HG03280 (cell line): ENCODE measurements around the gene CBLB.
"Not testable (repeated sequence)": the region's sequence is repeated elsewhere in the genome, so short reads cannot be mapped to it uniquely, and the experiment has no call there.

ENCODE experiments used
- ATAC-seq: cut with Tn5 transposase; IDR thresholded peaks from one replicate; pipeline ENCODE4 v1.9.1; 2021; ENCODE audit warnings: mild to moderate bottlenecking, moderate library complexity; ENCODE audit not compliant: unreplicated experiment

CBLB gene

DNA sequence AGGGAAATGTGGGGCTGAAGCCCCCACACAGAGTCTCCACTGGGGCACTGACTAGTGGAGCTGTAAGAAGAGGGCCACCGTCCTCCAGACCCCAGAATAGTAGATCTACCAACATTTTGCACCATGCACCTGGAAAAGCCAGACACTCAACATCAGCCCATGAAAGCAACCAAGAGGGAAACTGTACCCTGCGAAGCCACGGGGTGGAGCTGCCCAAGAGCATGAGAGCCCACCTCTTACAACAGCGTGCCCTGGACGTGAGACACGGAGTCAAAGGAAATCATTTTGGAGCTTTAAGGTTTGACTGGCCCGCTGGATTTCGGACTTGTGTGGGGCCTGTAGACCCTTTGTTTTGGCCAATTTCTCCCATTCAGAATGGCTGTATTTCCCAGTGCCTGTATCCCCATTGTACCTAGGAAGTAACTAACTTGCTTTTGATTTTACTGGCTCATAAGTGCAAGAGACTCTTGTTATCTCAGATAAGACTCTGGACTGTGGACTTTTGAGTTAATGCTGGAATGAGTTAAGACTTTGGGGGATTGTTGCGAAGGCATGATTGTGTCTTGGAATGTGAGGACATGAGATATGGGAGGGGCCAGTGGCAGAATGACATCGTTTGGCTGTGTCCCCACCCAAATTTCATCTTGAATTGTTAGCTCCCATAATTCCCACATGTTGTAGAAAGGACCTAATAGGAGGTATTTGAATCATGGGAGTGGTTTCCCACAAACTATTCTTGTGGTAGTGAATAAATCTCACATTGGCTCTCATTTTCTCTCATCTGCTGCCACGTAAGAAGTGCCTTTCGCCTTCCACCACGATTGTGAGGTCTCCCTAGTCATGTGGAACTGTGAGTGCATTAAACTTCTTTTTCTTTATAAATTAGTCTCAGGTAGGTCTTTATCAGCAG lies 105.8 kb downstream of the CBLB start:
- no peak for ATAC-seq

GRCh38 chr3:105762214-105762613 lies 106.6 kb downstream of the CBLB start:
- ATAC-seq, result not testable (repeated sequence)

DNA sequence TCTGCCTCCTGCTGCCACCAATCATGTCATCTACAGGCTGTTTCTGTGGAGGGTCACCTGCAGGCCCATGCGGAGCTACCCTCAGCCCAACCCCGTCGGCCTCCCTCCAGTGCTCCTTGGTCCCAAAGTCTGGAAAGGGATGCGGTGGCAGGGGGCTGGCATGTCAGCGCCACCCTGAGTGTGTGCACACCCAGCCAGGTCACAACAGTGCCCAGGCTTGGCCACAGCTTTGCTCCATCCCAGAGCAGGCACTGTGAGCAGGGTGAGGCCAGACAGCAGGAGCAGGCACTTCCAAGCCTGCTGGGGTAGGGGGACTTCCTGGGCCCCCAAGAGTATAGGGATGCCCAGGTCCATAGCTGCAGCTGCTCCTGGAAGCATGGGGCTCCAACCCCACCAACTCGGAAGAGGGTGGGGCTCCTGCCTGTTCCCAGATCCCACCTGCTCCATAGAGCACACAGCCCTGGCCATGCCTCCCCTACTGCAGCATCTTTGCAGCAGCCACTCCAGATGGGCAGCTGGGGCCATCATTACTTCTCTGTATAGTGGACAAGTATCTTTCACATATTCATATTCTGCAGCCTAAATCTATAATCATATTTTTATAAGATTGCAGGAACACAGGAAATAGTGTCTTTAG lies 109.3 kb downstream of the CBLB start:
- no peak for ATAC-seq

DNA sequence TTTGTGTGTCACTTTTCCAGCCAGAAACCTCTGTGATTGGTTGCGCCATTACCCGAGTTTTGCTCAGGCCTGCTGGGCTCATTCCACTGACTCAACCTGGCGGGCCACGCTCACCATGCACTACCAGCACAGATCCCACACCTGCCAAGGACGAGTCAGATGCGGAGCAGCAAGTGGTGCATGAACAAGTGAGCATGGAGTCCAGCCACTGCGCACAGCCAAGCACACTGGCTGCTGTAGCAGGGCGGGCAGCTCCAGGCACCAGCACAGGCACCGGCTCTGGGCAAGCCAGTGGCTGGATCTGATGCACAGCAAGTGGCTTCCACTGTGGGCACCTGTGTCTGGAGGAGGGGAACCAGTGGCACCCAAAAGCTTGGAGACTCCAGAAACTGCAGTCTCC lies 110.4 kb downstream of the CBLB start:
- no peak for ATAC-seq

DNA sequence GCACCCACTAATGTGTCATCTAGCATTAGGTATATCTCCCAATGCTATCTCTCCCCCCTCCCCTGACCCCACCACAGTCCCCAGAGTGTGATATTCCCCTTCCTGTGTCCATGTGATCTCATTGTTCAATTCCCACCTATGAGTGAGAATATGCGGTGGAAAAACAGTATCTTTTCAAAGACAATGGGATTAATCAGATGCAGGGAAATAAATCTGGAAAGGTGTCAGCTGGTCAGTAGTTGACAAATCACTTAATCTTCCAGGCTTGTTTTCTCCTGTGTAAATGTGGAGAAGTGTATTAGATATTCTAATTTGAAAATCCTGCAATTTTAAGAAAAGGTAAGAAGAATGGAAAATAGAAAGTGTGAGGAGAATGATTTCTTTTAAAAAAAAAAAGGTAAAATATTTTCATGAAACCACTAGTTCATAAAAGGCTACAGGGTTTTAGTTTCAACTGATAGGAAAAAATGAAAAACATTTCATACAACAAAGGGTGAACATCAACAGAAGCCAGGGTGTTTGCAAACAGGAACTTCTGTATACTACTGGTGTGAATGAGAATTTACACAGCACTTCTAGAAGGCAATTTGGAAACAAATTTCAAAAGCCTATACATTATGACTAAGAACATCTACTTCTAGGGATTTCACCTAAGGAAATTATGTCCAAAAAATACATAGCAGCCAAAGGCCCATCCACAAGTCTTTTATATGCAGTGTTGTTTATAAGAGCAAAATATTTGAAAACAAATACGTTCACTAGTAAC lies 113.5 kb downstream of the CBLB start:
- ATAC-seq, result no peak

DNA sequence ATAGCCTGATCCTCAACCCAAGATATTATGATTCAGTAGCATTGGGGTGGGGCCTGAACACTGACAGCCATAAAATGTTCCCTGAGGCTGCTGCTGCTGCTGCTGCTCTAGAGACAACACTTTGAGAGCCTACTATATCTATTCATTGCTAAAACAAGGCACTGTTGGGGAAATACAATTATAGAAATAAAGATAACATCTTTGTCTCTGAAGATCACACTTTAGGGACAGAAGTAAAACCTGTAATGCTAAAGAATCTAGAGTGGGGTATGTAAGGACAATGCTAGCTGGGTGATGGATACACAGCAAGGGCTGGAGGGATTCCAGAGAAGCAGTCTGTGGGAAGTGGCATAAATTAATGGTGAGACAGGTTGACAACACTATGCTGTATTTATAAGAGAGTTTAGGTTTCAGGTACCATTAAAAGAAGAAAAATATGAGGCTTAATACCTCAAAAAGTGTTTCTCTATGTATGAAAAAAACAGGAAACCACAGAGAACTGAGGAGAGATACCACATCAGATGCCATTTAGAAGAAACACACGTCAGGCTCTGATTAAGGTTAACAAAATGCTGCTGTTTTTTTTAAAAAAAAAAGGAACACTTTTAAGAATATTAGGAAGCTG lies 115.9 kb downstream of the CBLB start:
- ATAC-seq, result no peak

DNA sequence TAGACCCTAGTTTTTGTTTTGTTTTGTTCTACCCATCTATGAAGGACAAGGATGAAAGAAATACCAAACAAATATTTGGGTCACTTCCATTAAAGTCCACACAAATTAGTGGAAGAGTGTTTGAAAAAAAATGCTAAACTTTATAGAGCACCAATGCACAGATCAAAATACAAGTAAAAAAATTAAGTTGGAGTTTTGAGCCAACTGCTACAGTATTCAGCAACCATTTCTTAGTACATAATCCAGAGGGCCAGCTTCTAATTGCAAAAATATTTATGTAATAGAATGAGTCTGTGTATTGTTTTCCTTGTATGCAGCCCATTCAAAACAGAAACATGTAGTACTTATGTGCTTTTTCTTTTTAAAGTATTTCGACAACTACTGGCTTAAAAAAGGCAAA lies 121.1 kb downstream of the CBLB start:
- ATAC-seq, result no peak

- ATAC-seq, result no peak
These were observed 121.7 kb downstream of the CBLB start for GRCh38 chr3:105747060-105747541.

GRCh38 chr3:105746231-105746996 lies 122.4 kb downstream of the CBLB start:
- ATAC-seq, result no peak

DNA sequence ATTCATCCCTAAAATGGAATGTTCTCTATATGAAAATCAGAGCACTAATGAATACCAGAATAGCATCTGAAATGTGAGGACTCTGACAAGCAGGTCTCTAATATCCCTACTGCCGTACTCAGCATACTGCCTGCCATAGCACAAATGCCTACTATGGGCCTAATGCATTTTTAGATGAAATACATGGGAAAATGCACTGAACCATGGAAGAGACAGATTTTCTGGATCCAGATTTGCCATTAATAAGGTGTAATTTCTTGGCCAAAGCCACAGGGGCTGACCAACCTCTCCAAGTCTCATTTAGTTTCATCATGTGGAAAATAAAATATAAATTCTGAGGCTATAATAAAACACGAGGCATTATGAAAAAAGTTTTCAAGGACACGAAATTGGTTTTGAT lies 123.8 kb downstream of the CBLB start:
- ATAC-seq, result no peak

- no peak for ATAC-seq
These were observed 124.6 kb downstream of the CBLB start for GRCh38 chr3:105744202-105744601.

- no peak for ATAC-seq
These were observed 135.5 kb downstream of the CBLB start for GRCh38 chr3:105733356-105733755.

DNA sequence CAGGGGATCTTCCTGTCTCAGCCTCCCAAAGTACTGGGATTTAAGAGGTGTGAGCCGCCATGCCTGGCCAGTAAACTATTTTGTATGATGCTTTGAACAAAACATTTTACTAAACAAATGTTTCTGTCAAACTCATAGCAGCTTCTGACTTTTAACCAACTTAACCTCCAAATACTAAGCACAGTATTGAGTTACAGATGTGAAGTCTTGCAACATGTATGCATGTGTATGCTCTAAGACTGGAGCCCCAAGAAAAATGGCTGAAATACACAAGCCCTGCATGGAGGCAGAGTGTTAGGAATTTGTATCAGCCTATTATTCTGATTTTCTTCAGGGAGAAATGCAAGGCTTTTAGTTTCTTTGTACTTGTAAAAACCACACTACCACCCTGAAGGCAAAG lies 137.1 kb downstream of the CBLB start:
- ATAC-seq, result no peak

DNA sequence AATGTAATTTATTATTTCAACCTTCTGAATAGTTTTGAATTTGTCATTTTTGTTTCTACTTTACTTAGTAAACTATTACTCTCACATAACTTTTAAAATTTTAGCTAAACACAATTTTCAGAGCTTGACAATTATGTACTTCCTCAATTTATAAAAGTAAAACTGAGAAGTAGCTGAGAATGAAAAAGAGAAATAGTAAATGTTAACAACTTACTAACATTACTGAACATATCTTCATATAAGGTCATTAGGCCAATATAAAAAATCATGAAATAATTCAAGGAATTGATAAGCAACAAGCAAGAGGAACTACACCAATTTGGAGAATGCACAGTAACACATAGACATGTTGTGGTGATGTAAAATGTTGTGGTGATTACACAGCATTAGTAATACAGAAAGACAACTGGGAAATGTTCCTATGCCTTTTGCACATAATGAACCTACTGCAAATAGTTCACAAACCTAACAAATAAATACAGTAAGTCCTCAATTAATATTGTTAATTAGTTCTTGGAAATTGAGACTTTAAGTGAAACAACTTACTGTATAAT lies 137.9 kb downstream of the CBLB start:
- no peak for ATAC-seq

GRCh38 chr3:105729667-105730066 lies 139.1 kb downstream of the CBLB start:
- no peak for ATAC-seq

GRCh38 chr3:105728771-105729312 lies 140.0 kb downstream of the CBLB start:
- no peak for ATAC-seq

- ATAC-seq, result not testable (repeated sequence)
These were observed 141.8 kb downstream of the CBLB start for GRCh38 chr3:105727036-105727435.

DNA sequence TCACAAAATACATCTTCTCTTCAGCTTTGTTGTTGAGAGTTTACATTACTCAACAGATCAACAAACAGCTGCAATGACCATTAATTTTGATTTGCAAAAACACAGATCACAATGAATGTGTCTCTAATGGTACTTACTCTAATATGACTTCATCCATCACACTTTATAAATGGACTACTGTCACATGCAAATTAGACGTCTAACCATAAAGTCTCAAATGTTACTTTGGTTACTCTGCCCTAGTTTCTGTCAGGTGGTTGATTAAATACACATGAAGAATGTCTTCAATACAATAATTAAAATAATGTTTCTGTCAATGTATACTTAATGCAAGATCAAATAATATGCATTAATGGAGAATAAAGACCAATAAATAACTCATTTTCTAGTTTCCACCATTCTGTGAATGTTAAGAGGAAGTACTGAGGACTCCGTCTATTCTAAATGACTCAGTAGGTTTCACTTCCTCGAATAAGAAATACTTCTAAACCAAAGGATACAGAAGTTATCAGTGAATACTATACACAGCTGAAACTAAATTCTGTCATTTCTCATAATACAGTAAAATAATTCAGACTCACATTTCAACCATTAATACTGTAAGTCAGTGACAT lies 145.8 kb downstream of the CBLB start:
- peak; percentile 100 for ATAC-seq

- no peak for ATAC-seq
These were observed 149.0 kb downstream of the CBLB start for GRCh38 chr3:105719791-105720190.
